Chondrocyte (in vitro differentiated cells): ENCODE results near the gene LYRM1. TPM values are rescaled to one million over a fixed set of nuclear protein-coding genes. Genes with fewer than 3 reads are reported as not detected.
"Not testable (repeated sequence)": the region's sequence is repeated elsewhere in the genome, so short reads cannot be mapped to it uniquely, and the experiment has no call there.

ENCODE experiments used
- DNase-seq: peaks from one replicate; pipeline ENCODE4 v3.0.0; 2021; ENCODE audit warnings: mixed read lengths, low spot score
- H3K27ac Mint-ChIP-seq: one replicate; pipeline ENCODE4 v1.8.0; 2021; ENCODE audit warnings: mild to moderate bottlenecking, moderate library complexity, mixed read lengths; ENCODE audit not compliant: unreplicated experiment
- H3K27me3 Mint-ChIP-seq: 2 replicates; pipeline ENCODE4 v1.8.0; 2021; ENCODE audit warnings: low read depth, mixed read lengths
- H3K36me3 Mint-ChIP-seq: 2 replicates; pipeline ENCODE4 v1.8.0; 2021; ENCODE audit warnings: low read depth, mixed read lengths
- H3K4me1 Mint-ChIP-seq: 2 replicates; pipeline ENCODE4 v1.8.0; 2021; ENCODE audit warnings: low read depth, mild to moderate bottlenecking, mixed read lengths
- H3K4me3 Mint-ChIP-seq: one replicate; pipeline ENCODE4 v1.8.0; 2021; ENCODE audit warnings: mild to moderate bottlenecking, moderate library complexity, mixed read lengths; ENCODE audit not compliant: unreplicated experiment
- H3K9me3 Mint-ChIP-seq: 2 replicates; pipeline ENCODE4 v1.8.0; 2021; ENCODE audit warnings: low read depth, mixed read lengths
- CTCF ChIP-seq: fragments of 200-600 bp; sonication (generic); IDR thresholded peaks from 2 replicates; pipeline ENCODE4 v1.5.0; 2021; ENCODE audit warnings: antibody characterized with exemption, mild to moderate bottlenecking, moderate library complexity
- total RNA-seq: library from RNA; stranded (reverse); gene quantifications from 3 replicates; pipeline ENCODE4 v1.2.1, GENCODE V29; 2021

The LYRM1 gene
- total RNA-seq, 1 donor from 2014 or later: 20.1 TPM

DNA sequence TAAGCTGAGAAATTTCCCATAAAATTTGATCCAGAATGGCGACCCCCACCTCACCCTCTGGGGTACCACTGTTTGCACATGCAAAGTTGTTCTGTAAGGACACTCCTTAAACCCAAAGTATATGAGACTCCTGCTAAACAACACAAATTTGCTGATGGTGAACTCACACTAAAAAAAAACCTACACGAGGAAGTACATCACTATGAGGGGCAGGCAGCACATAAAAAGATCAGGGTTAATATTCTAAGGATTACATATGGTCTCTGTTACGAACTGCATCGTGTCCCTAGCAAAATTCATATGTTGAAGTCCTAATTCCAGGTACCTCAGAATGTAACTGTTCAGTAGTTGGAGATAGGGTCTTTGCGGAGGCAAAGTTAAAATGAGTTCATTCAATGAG lies 60.3 kb downstream of the LYRM1 start:
- no peak overlapping the region for H3K4me3 Mint-ChIP-seq
- H3K9me3 Mint-ChIP-seq: peaks cover 4% of the 10 kb centered on the region
- no peaks in the 10 kb centered on the region for H3K4me1 Mint-ChIP-seq
- DNase-seq: no peak
- H3K27ac Mint-ChIP-seq: no peak overlapping the region
- H3K36me3 Mint-ChIP-seq: no peaks in the 10 kb centered on the region
- no peaks in the 10 kb centered on the region for H3K27me3 Mint-ChIP-seq
- TF ChIP-seq CTCF: no peak

DNA sequence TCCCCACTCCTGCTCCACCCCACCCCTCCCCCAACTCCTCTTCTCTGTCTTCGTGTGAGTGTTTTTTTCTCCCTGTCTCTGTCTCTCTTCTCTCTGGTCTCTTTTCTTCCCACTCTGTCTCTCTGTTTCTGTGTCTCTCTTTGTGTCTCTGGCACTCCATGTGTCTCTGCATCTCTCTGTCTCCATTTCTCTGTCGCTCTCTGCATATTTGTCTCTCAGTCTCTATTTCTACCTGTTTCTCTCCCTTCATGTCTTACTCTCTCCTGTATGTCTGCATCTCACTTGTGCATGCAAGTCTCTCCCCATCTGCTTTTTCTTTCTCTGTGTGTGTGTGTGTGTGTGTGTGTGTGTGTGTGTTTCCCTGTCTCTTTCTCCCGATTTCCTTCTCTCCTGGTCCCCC lies 68.2 kb downstream of the LYRM1 start:
- no peak for TF ChIP-seq CTCF
- Mint-ChIP-seq H3K4me3 (no peak overlapping the region), H3K27ac (no peak overlapping the region)

GRCh38 chr16:20969386-20969785 lies 68.8 kb downstream of the LYRM1 start:
- Mint-ChIP-seq H3K9me3 (peaks cover 4% of the 10 kb centered on the region), H3K4me1 (no peaks in the 10 kb centered on the region), H3K36me3 (no peaks in the 10 kb centered on the region), H3K27me3 (peaks cover 2% of the 10 kb centered on the region), H3K27ac (no peak overlapping the region), H3K4me3 (no peak overlapping the region)
- DNase-seq: no peak
- no peak for TF ChIP-seq CTCF

More for the DNA sequence above, 68.2 kb downstream of the LYRM1 start:
- H3K36me3 Mint-ChIP-seq: no peaks in the 10 kb centered on the region
- H3K27me3 Mint-ChIP-seq: peaks cover 2% of the 10 kb centered on the region
- peaks cover 4% of the 10 kb centered on the region for H3K9me3 Mint-ChIP-seq
- H3K4me1 Mint-ChIP-seq: no peaks in the 10 kb centered on the region
- DNase-seq: no peak

DNA sequence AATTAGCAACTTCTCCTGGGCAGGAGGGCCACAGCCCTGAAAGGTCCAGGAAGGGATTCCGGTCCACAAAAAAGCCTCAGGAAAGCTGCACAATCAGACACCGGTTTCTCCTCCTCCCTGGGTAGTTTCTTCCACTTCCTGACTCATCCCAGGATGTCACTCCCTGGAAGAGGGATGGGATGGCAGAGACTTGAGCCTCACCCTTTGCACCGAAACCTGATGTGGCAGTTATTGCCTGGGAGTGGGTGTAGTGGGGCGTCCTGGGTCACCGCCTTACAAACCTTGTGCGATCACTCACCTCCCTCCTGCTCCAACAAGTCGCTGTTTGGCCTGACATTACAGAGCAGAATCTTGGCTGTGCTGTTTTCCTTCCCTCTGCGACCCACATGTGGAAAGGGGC lies 70.8 kb downstream of the LYRM1 start:
- Mint-ChIP-seq H3K27ac (no peak overlapping the region), H3K27me3 (peaks cover 2% of the 10 kb centered on the region), H3K4me3 (no peak overlapping the region), H3K9me3 (no peaks in the 10 kb centered on the region), H3K36me3 (no peaks in the 10 kb centered on the region), H3K4me1 (no peaks in the 10 kb centered on the region)
- no peak for TF ChIP-seq CTCF
- DNase-seq: no peak

- H3K4me3 Mint-ChIP-seq, H3K27me3 Mint-ChIP-seq, H3K4me1 Mint-ChIP-seq, H3K27ac Mint-ChIP-seq, DNase-seq, H3K36me3 Mint-ChIP-seq, H3K9me3 Mint-ChIP-seq: not testable (repeated sequence)
Observed at GRCh38 chr16:20973201-20973600, 72.6 kb downstream of the LYRM1 start.

Other genes with a start within 250 kb of the LYRM1 start
- not detected in 3 replicates for gene ACSM1, start 203.1 kb upstream of the LYRM1 start, total RNA-seq
- 41.3 to 44.3 TPM (median 43.7 TPM) in 3 replicates for gene THUMPD1, start 159.0 kb upstream of the LYRM1 start, total RNA-seq
- 0.48 to 2.0 TPM (median 1.9 TPM) in 3 replicates for gene ACSM3, start 136.8 kb upstream of the LYRM1 start, total RNA-seq
- gene ERI2, start 94.3 kb upstream of the LYRM1 start, total RNA-seq: 11.5 to 17.7 TPM (median 13.3 TPM) in 3 replicates
- 2.9 to 6.9 TPM (median 4.0 TPM) in 3 replicates for gene REXO5, start 94.2 kb upstream of the LYRM1 start, total RNA-seq
- gene DCUN1D3, start 413 bp upstream of the LYRM1 start, total RNA-seq: 40.9 to 46.0 TPM (median 44.4 TPM) in 3 replicates